Stimulated activated CD8-positive, alpha-beta memory T cell treated with anti-CD3 and anti-CD28 coated beads, Interleukin-15, amount 100 ng/mL, for 24 hours (primary cell): ENCODE data around the gene FLG.
"Not testable (repeated sequence)": the region's sequence is repeated elsewhere in the genome, so short reads cannot be mapped to it uniquely, and the experiment has no call there.

Experiments used
- DNase-seq: peaks from one replicate; pipeline ENCODE4 v3.0.0-alpha.2; 2020; ENCODE audit warnings: low read depth

The FLG gene

DNA sequence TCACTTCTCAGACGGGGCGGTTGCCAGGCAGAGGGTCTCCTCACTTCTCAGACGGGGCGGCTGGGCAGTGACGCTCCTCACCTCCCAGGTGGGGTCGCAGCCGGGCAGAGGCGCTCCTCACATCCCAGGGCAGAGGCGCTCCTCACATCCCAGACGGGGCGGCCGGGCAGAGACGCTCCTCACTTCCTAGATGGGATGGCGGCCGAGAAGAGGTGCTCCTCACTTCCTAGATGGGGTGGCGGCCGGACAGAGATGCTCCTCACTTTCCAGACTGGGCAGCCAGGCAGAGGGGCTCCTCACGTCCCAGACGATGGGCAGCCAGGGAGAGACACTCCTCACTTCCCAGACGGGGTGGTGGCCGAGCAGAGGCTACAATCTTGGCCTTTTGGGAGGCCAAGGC lies 68.6 kb downstream of the FLG start:
- not testable (repeated sequence) for DNase-seq
